ENCODE results near the gene GPR179. TPM values are rescaled to one million over a fixed set of nuclear protein-coding genes. Genes with fewer than 3 reads are reported as not detected.

The GPR179 gene
- total RNA-seq, 1 experiment from 2014 or later: not detected

GRCh38 chr17:38345743-38346142 is 2.0 kb upstream of the GPR179 start:
- peaks cover 1% of the 10 kb centered on the region; the same call in 1 of the 2 replicates for H3K27me3 Mint-ChIP-seq (ENCODE audit: low read depth)
- no peak overlapping the region for H3K4ac ChIP-seq (ENCODE audit: low read depth, low read length)
- no peak for TF ChIP-seq CTCF (conservative IDR thresholded peaks at IDR 0.05)

More at GRCh38 chr17:38345743-38346142, 2.0 kb upstream of the GPR179 start:
- no peak overlapping the region for H3K4me2 ChIP-seq (ENCODE audit: insufficient read depth, insufficient read length, low read length)
- H3K4me3 Mint-ChIP-seq: no peak overlapping the region
- H3K56ac ChIP-seq (ENCODE audit: insufficient read length, low read depth, low read length): no peak overlapping the region
- no peak overlapping the region for H3K27ac Mint-ChIP-seq
- H3T11ph ChIP-seq (ENCODE audit: low read length): no peak overlapping the region
- no peak overlapping the region for H2AFZ ChIP-seq (ENCODE audit: low read length)
- no peaks in the 10 kb centered on the region for H3K9me3 ChIP-seq (ENCODE audit: control insufficient read depth, low read depth, low read length)
- H3K4me1 ChIP-seq (ENCODE audit: insufficient read depth, low read length): peaks cover 6% of the 10 kb centered on the region; the same call in 1 of the 2 replicates
- H3K79me1 ChIP-seq (ENCODE audit: insufficient read depth, low read depth, low read length, poor library complexity, severe bottlenecking): no peaks in the 10 kb centered on the region
- no peak overlapping the region for H4K91ac ChIP-seq (ENCODE audit: insufficient read length, low read depth, low read length)
- peaks cover 3% of the 10 kb centered on the region for H4K20me1 ChIP-seq (ENCODE audit: control insufficient read depth, insufficient read depth, insufficient read length)
- no peak overlapping the region for H3K9ac ChIP-seq (ENCODE audit: extremely low read depth, insufficient read length, low read length)
- H2BK15ac ChIP-seq (ENCODE audit: low read depth, low read length): no peak overlapping the region
- H4K8ac ChIP-seq (replicated peaks; ENCODE audit: insufficient read length, low read depth, low read length): no peak overlapping the region
- H3K36me3 Mint-ChIP-seq (ENCODE audit: insufficient read depth in 1 of 3, low read depth in 3 of 3): no peaks in the 10 kb centered on the region
- no peak overlapping the region for H3K14ac ChIP-seq (ENCODE audit: insufficient read depth, low read length)
- no peak overlapping the region for H3K23ac ChIP-seq (ENCODE audit: insufficient read length, low read depth, low read length)
- no peaks in the 10 kb centered on the region for H3K27me3 ChIP-seq (ENCODE audit: insufficient read depth, low read length)
- no CpG with 5 or more reads among the region's 7 CpGs for WGBS (ENCODE audit: extremely low coverage, insufficient read length, low lambda C conversion rate)
- H2BK5ac ChIP-seq (ENCODE audit: insufficient read length, low read length): no peak overlapping the region
- no peaks in the 10 kb centered on the region for H3K23me2 ChIP-seq (ENCODE audit: insufficient read length, low read depth, low read length, poor library complexity, severe bottlenecking)
- no peak overlapping the region for H3K18ac ChIP-seq (ENCODE audit: insufficient read length, low read depth, low read length)
- no peak overlapping the region for H2BK20ac ChIP-seq (ENCODE audit: low read depth, low read length, poor library complexity, severe bottlenecking)
- no peak overlapping the region for H4K5ac ChIP-seq (ENCODE audit: insufficient read length, low read depth, low read length)
- H3K9me3 Mint-ChIP-seq: no peaks in the 10 kb centered on the region
- no peak overlapping the region for H2AK5ac ChIP-seq (ENCODE audit: insufficient read length, low read length)
- no peak overlapping the region for H2BK12ac ChIP-seq (ENCODE audit: insufficient read length, low read depth, low read length)
- H2BK120ac ChIP-seq (ENCODE audit: low read depth, low read length, poor library complexity, severe bottlenecking): no peak overlapping the region
- H3K4me1 Mint-ChIP-seq: peaks cover 20 to 34% of the 10 kb centered on the region in 2 experiments
- no peaks in the 10 kb centered on the region for H3K79me2 ChIP-seq (ENCODE audit: insufficient read depth, low read length)
- no peak for DNase-seq
- no peak overlapping the region for H3K27ac ChIP-seq (ENCODE audit: insufficient read length, low read depth, low read length)
